Stimulated activated CD8-positive, alpha-beta memory T cell treated with anti-CD3 and anti-CD28 coated beads, Interleukin-12 subunit alpha, Interleukin-12 subunit beta, amount 100 ng/mL, for 24 hours (primary cell): ENCODE measurements around the gene TFR2.

Experiments used
- DNase-seq: peaks from one replicate; pipeline ENCODE4 v3.0.0-alpha.2; 2020; ENCODE audit errors: extremely low read depth

TFR2 gene

DNA sequence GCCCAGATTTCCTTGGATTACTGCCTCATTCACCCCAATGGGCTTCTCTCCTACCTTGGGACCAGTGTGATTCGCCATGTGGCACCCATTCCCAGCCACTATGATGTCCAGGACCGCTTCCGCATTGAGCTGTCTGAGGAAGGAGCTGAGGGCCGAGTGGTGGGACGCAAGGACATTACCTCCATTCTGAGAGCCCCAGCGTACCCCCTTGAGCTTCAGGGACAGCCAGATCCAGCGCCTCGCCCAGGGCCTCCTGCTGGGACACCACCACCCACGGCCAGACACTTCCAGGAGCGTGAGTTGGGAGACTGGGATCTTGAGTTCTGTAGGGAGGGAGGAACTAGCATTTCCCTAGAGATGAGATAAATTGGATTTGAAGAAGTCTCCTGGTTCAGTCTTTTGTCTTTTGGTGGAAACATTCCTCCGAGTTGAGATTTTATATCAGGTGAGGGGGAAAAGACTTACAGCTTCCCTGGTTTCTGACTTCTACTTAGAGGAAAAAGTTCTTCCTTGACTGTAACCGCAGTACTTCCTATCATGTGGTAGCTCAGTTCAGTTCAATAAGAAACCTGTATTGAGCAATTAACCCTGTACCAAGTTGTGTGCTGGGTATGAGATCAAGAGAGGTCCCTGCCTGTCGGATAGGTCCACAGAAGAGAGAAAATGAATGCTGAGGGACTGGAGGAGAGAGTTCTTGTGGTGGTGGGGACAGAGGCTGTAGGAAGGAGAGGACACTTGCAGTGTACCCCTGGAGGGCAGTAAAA, 27.8 kb downstream of the TFR2 start:
- no peak for DNase-seq

DNA sequence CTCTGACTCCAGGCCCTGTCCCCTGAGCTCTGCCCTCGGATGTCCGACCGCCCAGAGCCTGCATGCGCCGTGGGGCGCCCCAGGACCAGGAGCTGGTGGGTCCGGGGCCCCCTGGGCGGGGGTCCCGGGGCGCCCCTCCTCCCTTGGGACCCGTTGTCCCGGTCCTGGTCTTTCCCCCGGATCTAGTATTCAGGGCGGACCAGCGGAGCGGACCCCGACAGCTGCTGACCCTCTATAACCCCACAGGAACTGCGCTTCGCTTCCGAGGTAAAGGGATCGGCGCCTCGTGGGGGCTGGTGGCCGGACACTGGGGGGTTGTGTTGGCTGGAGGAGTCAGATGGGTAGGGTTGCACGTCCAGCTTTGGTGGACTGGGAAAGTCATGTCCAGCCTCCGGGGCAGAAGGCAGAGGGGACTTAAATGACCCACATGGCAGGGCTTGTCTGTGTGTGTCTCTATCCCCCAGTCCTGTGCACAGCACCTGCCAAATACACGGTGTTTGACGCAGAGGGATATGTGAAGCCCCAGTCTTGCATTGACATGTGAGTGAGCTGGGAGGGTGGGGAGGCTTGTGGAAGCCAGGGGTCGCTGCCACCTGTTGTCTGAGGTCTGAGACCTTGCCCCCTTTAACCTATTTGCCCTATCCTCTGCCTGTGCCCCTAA, 28.5 kb downstream of the TFR2 start:
- no peak for DNase-seq

- peak; percentile 94 for DNase-seq
Measured at GRCh38 chr7:100611983-100612729, 29.2 kb downstream of the TFR2 start, which contains the start of gene MOSPD3. Gene MOSPD3, plus strand, starts transcription at chr7:100612540. Its CDS starts 252 bp downstream, at chr7:100612792.

- no peak for DNase-seq
Measured at GRCh38 chr7:100609958-100610357, 31.4 kb downstream of the TFR2 start.

DNA sequence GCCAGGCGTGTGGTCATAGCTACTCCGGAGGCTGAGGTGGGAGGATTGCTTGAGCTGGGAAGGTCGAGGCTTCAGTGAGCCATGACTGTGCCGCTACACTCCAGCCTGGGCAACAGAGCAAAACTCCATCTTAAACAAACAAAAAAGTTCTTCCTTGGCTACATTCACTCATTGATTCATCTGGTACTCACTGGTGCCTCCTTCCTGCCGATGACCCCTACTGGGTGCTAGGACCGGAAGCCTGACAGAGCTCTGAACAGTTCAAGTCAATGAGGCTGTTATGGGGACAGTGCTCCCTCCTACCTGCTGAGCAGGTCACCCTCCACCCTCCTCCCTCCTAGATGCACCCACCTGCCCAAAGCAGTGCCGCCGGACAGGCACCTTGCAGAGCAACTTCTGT, 34.2 kb downstream of the TFR2 start:
- no peak for DNase-seq

- DNase-seq = no peak
Measured at GRCh38 chr7:100606313-100606712, 35.0 kb downstream of the TFR2 start.

DNA sequence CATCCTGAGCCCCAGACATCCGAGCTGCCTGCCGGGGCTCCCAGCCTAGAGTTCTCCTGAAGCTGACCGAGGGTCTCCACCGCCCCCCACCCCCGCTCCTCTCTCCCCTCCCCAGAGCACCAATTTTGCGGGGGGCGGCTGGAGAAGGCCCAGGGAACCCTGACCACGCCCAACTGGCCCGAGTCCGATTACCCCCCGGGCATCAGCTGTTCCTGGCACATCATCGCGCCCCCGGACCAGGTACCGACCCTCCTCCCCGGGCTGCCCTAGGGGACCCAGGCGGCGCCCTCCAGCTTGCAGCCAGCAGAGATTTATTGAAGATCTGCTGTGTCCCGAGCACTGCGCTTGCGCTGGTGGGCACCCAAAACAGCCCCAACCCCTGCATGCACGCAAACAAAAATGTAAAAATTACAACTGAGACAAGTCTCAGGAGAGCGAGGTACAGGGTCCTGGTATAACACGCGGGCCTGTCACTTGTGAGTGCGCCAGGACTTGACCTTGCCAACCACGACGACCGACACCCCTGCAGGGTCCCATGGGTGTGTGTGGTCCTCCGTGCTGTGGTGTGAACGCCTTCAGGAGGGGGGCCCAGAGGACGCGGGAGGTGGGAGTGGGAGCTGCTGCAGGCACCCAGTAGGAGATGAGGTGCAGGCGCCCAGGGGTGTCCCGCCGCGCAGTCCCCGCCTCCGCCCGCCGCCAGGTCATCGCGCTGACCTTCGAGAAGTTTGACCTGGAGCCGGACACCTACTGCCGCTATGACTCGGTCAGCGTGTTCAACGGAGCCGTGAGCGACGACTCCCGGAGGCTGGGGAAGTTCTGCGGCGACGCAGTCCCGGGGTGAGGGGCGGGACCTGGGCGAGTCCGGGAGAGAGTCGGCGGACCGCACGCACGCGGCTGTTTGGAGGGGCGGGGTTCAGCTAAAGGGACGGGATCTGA, 36.1 kb downstream of the TFR2 start:
- DNase-seq = no peak

GRCh38 chr7:100604028-100604975, 37.0 kb downstream of the TFR2 start:
- DNase-seq = peak; percentile 40

- no peak for DNase-seq
Measured at GRCh38 chr7:100603726-100604027, 37.7 kb downstream of the TFR2 start.

- no peak for DNase-seq
Measured at GRCh38 chr7:100602889-100603725, 38.2 kb downstream of the TFR2 start.

DNA sequence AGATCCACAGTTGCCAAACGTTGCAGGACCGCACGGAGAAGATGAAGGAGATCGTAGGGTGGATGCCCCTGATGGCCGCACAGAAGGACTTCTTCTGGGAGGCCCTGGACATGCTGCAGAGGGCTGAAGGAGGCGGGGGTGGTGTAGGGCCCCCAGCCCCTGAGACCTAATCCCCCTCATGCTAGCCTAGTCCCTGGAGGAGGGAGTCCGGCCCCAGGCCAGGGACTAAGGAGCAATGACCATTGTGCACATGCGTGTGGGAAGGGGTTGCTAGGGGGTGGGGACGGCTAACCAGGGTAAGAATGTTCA, 40.7 kb downstream of the TFR2 start:
- no peak for DNase-seq

DNA sequence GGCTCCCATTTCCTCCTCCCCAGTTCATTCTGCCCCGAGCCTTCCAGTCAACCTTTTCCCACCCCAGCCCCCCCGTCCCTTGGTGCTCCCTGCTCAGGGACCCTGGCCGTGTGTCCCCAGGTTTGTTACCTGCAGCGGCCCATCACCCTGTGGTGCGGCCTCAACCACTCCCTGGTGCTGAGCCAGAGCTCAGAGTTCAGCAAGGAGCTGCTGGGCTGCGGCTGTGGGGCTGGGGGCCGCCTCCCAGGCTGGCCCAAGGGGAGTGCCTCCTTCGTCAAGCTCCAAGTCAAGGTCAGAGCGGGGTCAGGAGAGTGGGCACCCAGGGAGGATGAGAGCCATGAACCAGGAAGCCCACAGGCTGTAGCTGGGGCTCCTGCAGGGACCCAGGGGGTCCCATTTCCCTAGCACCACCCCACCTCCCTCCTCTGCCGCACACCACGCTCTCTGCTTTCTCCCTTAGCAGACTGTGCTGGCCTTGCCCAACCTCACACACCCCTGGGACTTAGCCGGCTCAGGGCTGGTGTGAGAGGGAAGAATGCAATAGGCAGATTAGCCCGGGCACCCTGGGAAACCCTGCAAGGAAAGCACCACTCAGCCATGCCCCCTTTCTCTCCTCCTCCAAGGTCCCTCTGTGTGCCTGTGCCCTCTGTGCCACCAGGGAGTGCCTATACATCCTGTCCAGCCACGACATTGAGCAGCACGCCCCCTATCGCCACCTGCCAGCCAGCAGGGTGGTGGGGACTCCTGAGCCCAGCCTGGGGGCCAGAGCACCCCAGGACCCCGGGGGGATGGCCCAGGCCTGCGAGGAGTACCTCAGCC, 41.2 kb downstream of the TFR2 start:
- DNase-seq = no peak

- DNase-seq = no peak
Measured at GRCh38 chr7:100598425-100598824, 42.9 kb downstream of the TFR2 start.

DNA sequence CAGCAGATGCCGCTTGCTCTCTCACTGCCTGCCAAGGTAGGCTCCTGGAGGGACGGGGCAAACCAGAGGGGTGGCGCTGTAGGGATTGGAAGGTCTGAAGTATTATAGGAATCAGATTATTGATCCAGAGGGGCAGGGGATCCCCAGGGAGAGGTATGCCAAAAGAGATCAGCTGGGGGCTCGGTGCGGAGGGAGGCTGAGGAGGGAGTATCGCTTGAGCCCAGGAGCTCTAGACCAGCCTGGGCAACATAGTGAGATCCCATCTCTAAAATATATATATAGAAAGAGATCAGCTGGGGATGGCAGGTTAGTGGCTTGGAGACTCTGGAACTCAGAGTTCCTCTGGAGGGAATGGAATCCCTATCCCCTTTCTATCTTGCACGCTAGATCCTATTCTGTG, 46.2 kb downstream of the TFR2 start:
- no peak for DNase-seq

DNA sequence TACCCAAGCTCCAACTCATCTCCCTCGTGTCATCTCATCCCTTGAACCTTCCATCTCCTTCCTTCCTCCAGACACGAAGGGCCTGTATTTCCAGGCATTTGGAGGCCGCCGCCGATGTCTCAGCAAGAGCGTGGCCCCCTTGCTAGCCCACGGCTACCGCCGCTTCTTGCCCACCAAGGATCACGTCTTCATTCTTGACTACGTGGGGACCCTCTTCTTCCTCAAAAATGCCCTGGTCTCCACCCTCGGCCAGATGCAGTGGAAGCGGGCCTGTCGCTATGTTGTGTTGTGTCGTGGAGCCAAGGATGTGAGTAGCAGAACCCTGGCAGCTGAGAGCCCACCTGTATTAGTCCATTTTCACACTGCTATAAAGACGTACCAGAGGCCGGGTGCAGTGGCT, 49.8 kb downstream of the TFR2 start:
- DNase-seq = no peak

DNA sequence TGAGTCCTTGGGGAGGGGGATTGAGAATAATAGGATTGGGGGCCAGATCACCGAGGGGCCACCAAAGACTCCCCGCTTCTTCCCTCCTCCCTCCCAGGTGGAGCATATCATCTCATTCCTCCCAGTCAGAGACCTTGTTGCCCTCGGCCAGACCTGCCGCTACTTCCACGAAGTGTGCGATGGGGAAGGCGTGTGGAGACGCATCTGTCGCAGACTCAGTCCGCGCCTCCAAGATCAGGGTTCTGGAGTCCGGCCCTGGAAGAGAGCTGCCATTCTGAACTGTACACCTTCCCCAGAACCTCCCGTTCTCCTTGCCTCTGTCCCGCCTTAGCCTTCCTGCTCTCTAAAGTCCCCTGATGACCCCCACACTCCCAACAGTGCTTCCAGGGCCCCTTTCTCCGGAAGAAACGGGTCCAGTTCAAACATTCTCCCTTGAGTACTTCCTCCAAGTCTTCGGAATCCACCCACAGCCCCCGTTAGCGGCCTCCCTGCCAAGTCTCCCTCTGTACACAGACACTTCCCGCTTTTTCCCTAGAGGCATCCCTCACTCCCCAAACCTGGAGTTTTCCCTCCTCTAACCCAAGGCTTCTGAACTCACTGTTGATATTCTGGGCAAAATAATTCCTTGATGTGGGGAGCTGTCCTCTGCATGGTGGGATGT, 51.1 kb downstream of the TFR2 start:
- no peak for DNase-seq

- no peak for DNase-seq
Measured at GRCh38 chr7:100589341-100589947, 51.9 kb downstream of the TFR2 start.

GRCh38 chr7:100588438-100588837, 52.9 kb downstream of the TFR2 start:
- no peak for DNase-seq
